HG03175 (cell line): ENCODE data around the gene ME1.
A peak's percentile ranks its signal among the peaks of the same experiment; 100 is the strongest.
"Not testable (repeated sequence)": the region's sequence is repeated elsewhere in the genome, so short reads cannot be mapped to it uniquely, and the experiment has no call there.

Source experiments
- ATAC-seq: cut with Tn5 transposase; IDR thresholded peaks from one replicate; pipeline ENCODE4 v1.9.1; 2021; ENCODE audit warnings: mild to moderate bottlenecking, moderate library complexity; ENCODE audit not compliant: unreplicated experiment

The ME1 gene

GRCh38 chr6:83430611-83431544 is at the start of gene ME1:
ME1 (minus strand) TSS chr6:83431051; CDS start chr6:83430954, 97 bp downstream.
- ATAC-seq: peak; percentile 58

- no peak for ATAC-seq
Observed at GRCh38 chr6:83480470-83480869, 49.6 kb upstream of the ME1 start.

- no peak for ATAC-seq
Observed at GRCh38 chr6:83479389-83479788, 48.5 kb upstream of the ME1 start.

- no peak for ATAC-seq
Observed at GRCh38 chr6:83476971-83477370, 46.1 kb upstream of the ME1 start.

GRCh38 chr6:83474309-83474708 is 43.5 kb upstream of the ME1 start:
- no peak for ATAC-seq

GRCh38 chr6:83472767-83473166 is 41.9 kb upstream of the ME1 start:
- ATAC-seq: no peak

GRCh38 chr6:83470587-83470986 is 39.7 kb upstream of the ME1 start:
- no peak for ATAC-seq

- no peak for ATAC-seq
Observed at GRCh38 chr6:83470001-83470400, 39.1 kb upstream of the ME1 start.

- ATAC-seq: no peak
Observed at GRCh38 chr6:83467620-83468036, 36.8 kb upstream of the ME1 start.

GRCh38 chr6:83466328-83466727 is 35.5 kb upstream of the ME1 start:
- ATAC-seq: no peak

GRCh38 chr6:83464381-83465140 is 33.7 kb upstream of the ME1 start:
- ATAC-seq: no peak

- no peak for ATAC-seq
Observed at GRCh38 chr6:83463886-83464285, 33.0 kb upstream of the ME1 start.

- no peak for ATAC-seq
Observed at GRCh38 chr6:83462524-83462923, 31.7 kb upstream of the ME1 start.

- no peak for ATAC-seq
Observed at GRCh38 chr6:83461438-83461837, 30.6 kb upstream of the ME1 start.

GRCh38 chr6:83459663-83460062 is 28.8 kb upstream of the ME1 start:
- no peak for ATAC-seq

- not testable (repeated sequence) for ATAC-seq
Observed at GRCh38 chr6:83450015-83450414, 19.2 kb upstream of the ME1 start.

- ATAC-seq: not testable (repeated sequence)
Observed at GRCh38 chr6:83444086-83444699, 13.3 kb upstream of the ME1 start.

GRCh38 chr6:83443516-83443915 is 12.7 kb upstream of the ME1 start:
- ATAC-seq: no peak

- no peak for ATAC-seq
Observed at GRCh38 chr6:83442752-83443151, 11.9 kb upstream of the ME1 start.

GRCh38 chr6:83439201-83439600 is 8.3 kb upstream of the ME1 start:
- no peak for ATAC-seq

GRCh38 chr6:83436674-83437073 is 5.8 kb upstream of the ME1 start:
- ATAC-seq: no peak
